Endodermal cell (in vitro differentiated cells): ENCODE data around the gene ZBTB20. TPM values are rescaled to one million over a fixed set of nuclear protein-coding genes. Genes with fewer than 3 reads are reported as not detected.

Source experiments
- DNase-seq: peaks from one replicate; pipeline ENCODE4 v3.0.0-alpha.2; 2017
- H3K27ac ChIP-seq: 2 replicates; pipeline ENCODE4 v1.5.1; 2013; ENCODE audit warnings: mild to moderate bottlenecking, low read depth, low read length, moderate library complexity
- H3K27me3 ChIP-seq: 2 replicates; pipeline ENCODE4 v1.6.1; 2013; ENCODE audit warnings: mild to moderate bottlenecking, low read length, moderate library complexity; ENCODE audit not compliant: insufficient read depth, control insufficient read depth, poor library complexity, severe bottlenecking
- H3K36me3 ChIP-seq: 2 replicates; pipeline ENCODE4 v1.7.0; 2013; ENCODE audit warnings: mild to moderate bottlenecking, low read length, moderate library complexity; ENCODE audit not compliant: control insufficient read depth, insufficient read depth
- H3K4me1 ChIP-seq: one replicate; pipeline ENCODE4 v1.7.0; 2013; ENCODE audit warnings: low read length; ENCODE audit not compliant: control insufficient read depth, insufficient read depth
- H3K4me3 ChIP-seq: 2 replicates; pipeline ENCODE4 v1.5.1; 2013; ENCODE audit warnings: mild to moderate bottlenecking, low read length, moderate library complexity
- H3K9ac ChIP-seq: 2 replicates; pipeline ENCODE4 v1.6.1; 2013; ENCODE audit warnings: mild to moderate bottlenecking, low read length, moderate library complexity; ENCODE audit not compliant: poor library complexity, severe bottlenecking; ENCODE audit errors: extremely low read depth
- H3K9me3 ChIP-seq: 2 replicates; pipeline ENCODE4 v1.6.1; 2013; ENCODE audit warnings: mild to moderate bottlenecking, low read length, moderate library complexity; ENCODE audit not compliant: control insufficient read depth
- H3K27ac Mint-ChIP-seq: 2 replicates; pipeline ENCODE4 v1.8.0; 2020; ENCODE audit warnings: mixed read lengths
- H3K27me3 Mint-ChIP-seq: 2 replicates; pipeline ENCODE4 v1.8.0; 2021; ENCODE audit warnings: mild to moderate bottlenecking, mixed read lengths; ENCODE audit not compliant: insufficient read depth
- H3K36me3 Mint-ChIP-seq: 2 replicates; pipeline ENCODE4 v1.8.0; 2020; ENCODE audit warnings: low read depth, mixed read lengths
- H3K4me1 Mint-ChIP-seq: 2 replicates; pipeline ENCODE4 v1.8.0; 2020; ENCODE audit warnings: mixed read lengths
- H3K4me3 Mint-ChIP-seq: 2 replicates; pipeline ENCODE4 v1.8.0; 2020; ENCODE audit warnings: mild to moderate bottlenecking, moderate library complexity, mixed read lengths
- H3K9me3 Mint-ChIP-seq: 2 replicates; pipeline ENCODE4 v1.8.0; 2020; ENCODE audit warnings: mild to moderate bottlenecking, mixed read lengths
- CTCF ChIP-seq: fragments of 200-600 bp; sonication (generic); conservative IDR thresholded peaks from 2 replicates; pipeline ENCODE4 v1.5.0; 2021; ENCODE audit warnings: antibody characterized with exemption, mild to moderate bottlenecking
- WGBS, 2 experiments: methylation state at CpG; one replicate each; pipeline versions ENCODE4 v1.1.5 to v1.1.7; 2013; ENCODE audit warnings: missing lambda C conversion rate in 2 of 2, mixed read lengths in 1 of 2; ENCODE audit not compliant: insufficient coverage in 1 of 2, insufficient read length in 1 of 2; 5-methylcytosine and 5-hydroxymethylcytosine counted together
- total RNA-seq, 2 donors: library from RNA; stranded (reverse); fragmentation: NEBNext Ultra II Directional in 1 of 2; extraction: Animal tissue kit (Norgen Biotek cat#: 25700) in 1 of 2; gene quantifications; 2 replicates in 1 of 2; 3 replicates in 1 of 2; pipeline ENCODE4 v1.2.1, GENCODE V29; 2021

The ZBTB20 gene
- total RNA-seq, 2 donors from 2014 or later, result 1.6 to 2.9 TPM

GRCh38 chr3:114400371-114400770 lies 746.7 kb downstream of the ZBTB20 start:
- H3K4me1 Mint-ChIP-seq, result no peaks in the 10 kb centered on the region
- TF ChIP-seq CTCF, result no peak
- Histone ChIP-seq H3K4me3 (no peak overlapping the region), H3K27me3 (no peaks in the 10 kb centered on the region), H3K36me3 (no peaks in the 10 kb centered on the region), H3K9me3 (no peaks in the 10 kb centered on the region), H3K27ac (peak overlapping the region; percentile 39), H3K9ac (no peak overlapping the region), H3K4me1 (no peaks in the 10 kb centered on the region)
- no peak overlapping the region for H3K4me3 Mint-ChIP-seq
- 91 to 100% methylated on average over 1 to 4 of the region's 4 CpGs for WGBS, 2 experiments
- DNase-seq, result no peak
- H3K36me3 Mint-ChIP-seq, result no peaks in the 10 kb centered on the region
- H3K27me3 Mint-ChIP-seq, result no peaks in the 10 kb centered on the region
- H3K27ac Mint-ChIP-seq, result no peak overlapping the region
- no peaks in the 10 kb centered on the region for H3K9me3 Mint-ChIP-seq

- Histone ChIP-seq H3K4me3 (no peak overlapping the region), H3K9me3 (no peaks in the 10 kb centered on the region), H3K36me3 (no peaks in the 10 kb centered on the region), H3K9ac (no peak overlapping the region), H3K4me1 (no peaks in the 10 kb centered on the region), H3K27me3 (no peaks in the 10 kb centered on the region), H3K27ac (no peak overlapping the region)
- Mint-ChIP-seq H3K36me3 (no peaks in the 10 kb centered on the region), H3K9me3 (no peaks in the 10 kb centered on the region), H3K4me1 (peaks cover 4% of the 10 kb centered on the region), H3K27ac (no peak overlapping the region), H3K27me3 (no peaks in the 10 kb centered on the region), H3K4me3 (no peak overlapping the region)
- no peak for DNase-seq
- no peak for TF ChIP-seq CTCF
- WGBS, 2 experiments, result 86 to 96% methylated on average over 1 to 2 of the region's 2 CpGs
Measured at GRCh38 chr3:114394551-114394950, 752.5 kb downstream of the ZBTB20 start.

GRCh38 chr3:114393367-114394072 lies 753.6 kb downstream of the ZBTB20 start:
- WGBS, 2 experiments, result 93 to 97% methylated on average over 4 to 7 of the region's 7 CpGs

More at GRCh38 chr3:114393367-114394072, 753.6 kb downstream of the ZBTB20 start:
- H3K9me3 ChIP-seq, result no peaks in the 10 kb centered on the region
- peaks cover 4% of the 10 kb centered on the region for H3K4me1 Mint-ChIP-seq
- DNase-seq, result no peak
- no peaks in the 10 kb centered on the region for H3K36me3 ChIP-seq
- no peak overlapping the region for H3K27ac Mint-ChIP-seq
- no peaks in the 10 kb centered on the region for H3K36me3 Mint-ChIP-seq
- H3K27ac ChIP-seq, result no peak overlapping the region
- no peak overlapping the region for H3K4me3 ChIP-seq
- H3K9me3 Mint-ChIP-seq, result no peaks in the 10 kb centered on the region
- no peaks in the 10 kb centered on the region for H3K27me3 ChIP-seq
- H3K4me3 Mint-ChIP-seq, result no peak overlapping the region
- no peaks in the 10 kb centered on the region for H3K27me3 Mint-ChIP-seq
- no peak overlapping the region for H3K9ac ChIP-seq
- TF ChIP-seq CTCF, result no peak
- H3K4me1 ChIP-seq, result no peaks in the 10 kb centered on the region
